ENCODE data around the gene PPFIBP1. TPM values are rescaled to one million over a fixed set of nuclear protein-coding genes. Genes with fewer than 3 reads are reported as not detected.

Gene PPFIBP1
- total RNA-seq, 1 donor from 2014 or later = 102 TPM

GRCh38 chr12:27693403-27693802 is 169.4 kb downstream of the PPFIBP1 start:
- Mint-ChIP-seq H3K4me3 (no peak overlapping the region), H3K4me1 (no peaks in the 10 kb centered on the region), H3K36me3 (peaks cover 42% of the 10 kb centered on the region)

GRCh38 chr12:27695556-27696292 is 171.7 kb downstream of the PPFIBP1 start:
- Mint-ChIP-seq H3K9me3 (no peaks in the 10 kb centered on the region), H3K36me3 (peaks cover 26% of the 10 kb centered on the region), H3K27me3 (ENCODE audit: low read depth) (no peaks in the 10 kb centered on the region), H3K27ac (no peak overlapping the region), H3K4me3 (no peak overlapping the region), H3K4me1 (no peaks in the 10 kb centered on the region)
- DNase-seq (ENCODE audit: low spot score in 2 of 2, unreplicated experiment in 2 of 2) = no peak
- no peak for TF ChIP-seq CTCF (IDR thresholded peaks at IDR 0.05; ENCODE audit: unreplicated experiment)

More at GRCh38 chr12:27693403-27693802, 169.4 kb downstream of the PPFIBP1 start:
- no peak for DNase-seq (ENCODE audit: low spot score in 2 of 2, unreplicated experiment in 2 of 2)
- Mint-ChIP-seq H3K9me3 (no peaks in the 10 kb centered on the region), H3K27ac (no peak overlapping the region), H3K27me3 (ENCODE audit: low read depth) (no peaks in the 10 kb centered on the region)
- TF ChIP-seq CTCF (IDR thresholded peaks at IDR 0.05; ENCODE audit: unreplicated experiment) = no peak

- no peak for DNase-seq (ENCODE audit: low spot score in 2 of 2, unreplicated experiment in 2 of 2)
- H3K27ac Mint-ChIP-seq = no peak within 1 kb of the TSS
Measured at GRCh38 chr12:27696293-27696652, 172.3 kb downstream of the PPFIBP1 start, which contains the start of gene REP15. REP15 (plus strand) TSS chr12:27696447; CDS start chr12:27696563, 116 bp downstream.

GRCh38 chr12:27696864-27697564 is 173.0 kb downstream of the PPFIBP1 start:
- no peak overlapping the region for H3K27ac Mint-ChIP-seq
- H3K27me3 Mint-ChIP-seq (ENCODE audit: low read depth) = no peaks in the 10 kb centered on the region
- H3K4me1 Mint-ChIP-seq = no peaks in the 10 kb centered on the region

More at GRCh38 chr12:27696293-27696652, 172.3 kb downstream of the PPFIBP1 start, which contains the start of gene REP15:
- no peak within 1 kb of the TSS for H3K4me3 Mint-ChIP-seq
- no peaks in the 10 kb centered on the region for H3K9me3 Mint-ChIP-seq
- TF ChIP-seq CTCF (IDR thresholded peaks at IDR 0.05; ENCODE audit: unreplicated experiment) = no peak
- peaks cover 23% of the 10 kb centered on the region for H3K36me3 Mint-ChIP-seq
- H3K4me1 Mint-ChIP-seq = no peaks in the 10 kb centered on the region
- H3K27me3 Mint-ChIP-seq (ENCODE audit: low read depth) = no peaks in the 10 kb centered on the region

More at GRCh38 chr12:27696864-27697564, 173.0 kb downstream of the PPFIBP1 start:
- no peak for TF ChIP-seq CTCF (IDR thresholded peaks at IDR 0.05; ENCODE audit: unreplicated experiment)
- H3K9me3 Mint-ChIP-seq = no peaks in the 10 kb centered on the region
- DNase-seq (ENCODE audit: low spot score in 2 of 2, unreplicated experiment in 2 of 2) = no peak
- H3K36me3 Mint-ChIP-seq = peaks cover 17% of the 10 kb centered on the region
- no peak overlapping the region for H3K4me3 Mint-ChIP-seq
